SH-SY5Y (cell line): Measurements from ENCODE around the gene TMEM184A.

ENCODE experiments used
- GATA2 ChIP-seq: IDR thresholded peaks from 2 replicates; pipeline ENCODE4 v1.6.1; 2011; ENCODE audit warnings: mild to moderate bottlenecking, low read depth, low read length
- GATA3 ChIP-seq: IDR thresholded peaks from 2 replicates; pipeline ENCODE4 v1.6.1; 2011; ENCODE audit warnings: low read depth, mild to moderate bottlenecking, low read length, moderate library complexity

- TF ChIP-seq GATA3, result no peak
- TF ChIP-seq GATA2, result no peak
These were observed 51.9 kb downstream of the TMEM184A start, which contains the start of gene INTS1 for GRCh38 chr7:1503816-1504775.
